ENCODE measurements around the gene CDKN3. TPM values are rescaled to one million over a fixed set of nuclear protein-coding genes. Genes with fewer than 3 reads are reported as not detected.
"Not testable (repeated sequence)": the region's sequence is repeated elsewhere in the genome, so short reads cannot be mapped to it uniquely, and the experiment has no call there.

CDKN3 gene
- total RNA-seq, 1 experiment from 2014 or later = 150 TPM

DNA sequence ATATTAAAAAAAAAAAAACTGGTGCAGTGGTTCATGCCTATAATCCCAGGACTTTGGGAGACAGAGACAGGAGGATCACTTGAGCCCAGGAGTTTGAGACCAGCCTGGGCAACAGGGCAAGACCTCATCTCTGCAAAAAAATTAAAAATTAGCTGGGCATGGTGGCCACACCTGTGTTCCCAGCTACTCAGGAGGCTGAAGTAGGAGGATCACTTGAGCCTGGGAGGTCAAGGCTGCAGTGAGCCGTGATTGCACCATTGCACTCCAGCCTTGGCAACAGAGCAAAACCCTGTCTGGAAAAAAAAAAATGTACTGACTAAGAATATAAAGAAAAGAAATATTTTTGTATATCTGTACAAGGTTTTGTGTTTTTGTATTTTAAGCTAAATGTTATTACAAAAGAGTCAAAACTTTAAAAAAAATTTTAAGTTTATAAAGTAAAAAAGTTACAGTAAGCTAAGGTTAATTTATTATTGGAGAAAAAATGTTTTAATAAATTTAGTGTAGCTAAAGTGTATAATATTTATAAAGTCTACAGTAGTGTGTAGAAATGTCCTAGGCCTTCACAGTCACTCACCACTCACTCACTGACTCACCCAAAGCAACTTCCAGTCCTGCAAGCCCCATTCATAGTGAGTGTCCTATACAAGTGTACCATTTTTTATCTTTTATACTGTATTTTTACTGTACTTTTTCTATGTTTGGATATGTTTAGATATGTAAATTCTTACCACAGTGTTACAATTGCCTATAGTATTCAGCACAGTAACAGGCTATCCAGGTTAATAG lies 60.2 kb downstream of the CDKN3 start:
- not testable (repeated sequence) for DNase-seq (ENCODE audit: low spot score)

DNA sequence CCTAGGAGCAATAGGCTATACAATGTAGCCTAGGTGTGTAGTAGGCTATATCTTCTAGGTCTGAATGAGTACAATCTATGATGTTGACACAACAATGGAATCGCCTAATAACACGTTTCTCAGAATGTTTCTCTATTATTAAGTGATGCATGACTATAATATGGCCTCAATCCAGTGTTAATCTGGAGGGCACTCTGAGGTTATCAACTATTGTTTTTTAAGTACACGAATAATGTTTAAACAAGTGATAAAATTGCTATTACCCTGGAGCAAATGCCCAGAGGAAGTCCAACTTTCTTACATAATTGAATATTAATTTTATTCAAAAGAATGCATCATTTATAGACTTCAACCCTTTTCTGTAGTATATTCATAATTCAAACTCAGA lies 60.8 kb downstream of the CDKN3 start:
- no peak for DNase-seq (ENCODE audit: low spot score)

DNA sequence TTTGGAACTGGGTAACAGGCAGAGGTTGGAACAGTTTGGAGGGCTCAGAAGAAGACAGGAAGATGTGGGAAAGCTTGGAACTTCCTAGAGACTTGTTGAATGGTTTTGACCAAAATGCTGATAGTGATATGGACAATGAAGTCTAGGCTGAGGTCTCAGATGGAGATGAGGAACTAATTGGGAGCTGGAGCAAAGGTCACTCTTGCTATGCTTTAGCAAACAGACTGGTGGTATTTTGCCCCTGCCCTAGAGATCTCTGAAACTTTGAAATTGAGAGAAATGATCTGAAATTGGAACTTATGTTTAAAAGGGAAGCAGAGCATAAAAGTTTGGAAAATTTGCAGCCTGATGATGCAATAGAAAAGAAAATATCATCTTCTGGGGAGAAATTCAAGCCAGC lies 61.7 kb downstream of the CDKN3 start:
- DNase-seq (ENCODE audit: low spot score) = not testable (repeated sequence)

DNA sequence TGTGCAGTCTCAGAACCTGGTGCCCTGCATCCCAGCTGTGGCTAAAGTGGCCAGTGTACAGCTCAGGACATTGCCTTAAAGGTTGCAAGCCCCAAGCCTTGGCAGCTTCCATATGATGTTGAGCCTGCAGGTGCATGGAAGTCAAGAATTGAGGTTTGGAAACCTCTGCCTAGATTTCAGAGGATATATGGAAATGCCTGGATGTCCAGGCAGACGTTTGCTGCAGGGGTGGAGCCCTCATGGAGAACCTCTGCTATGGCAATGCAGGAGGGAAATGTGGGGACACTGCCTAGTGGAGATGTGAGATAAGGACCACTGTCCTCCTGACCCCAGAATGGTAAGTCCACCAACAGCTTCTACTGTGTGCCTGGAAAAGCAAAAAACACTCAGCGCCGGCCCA lies 62.3 kb downstream of the CDKN3 start:
- DNase-seq (ENCODE audit: low spot score) = no peak

DNA sequence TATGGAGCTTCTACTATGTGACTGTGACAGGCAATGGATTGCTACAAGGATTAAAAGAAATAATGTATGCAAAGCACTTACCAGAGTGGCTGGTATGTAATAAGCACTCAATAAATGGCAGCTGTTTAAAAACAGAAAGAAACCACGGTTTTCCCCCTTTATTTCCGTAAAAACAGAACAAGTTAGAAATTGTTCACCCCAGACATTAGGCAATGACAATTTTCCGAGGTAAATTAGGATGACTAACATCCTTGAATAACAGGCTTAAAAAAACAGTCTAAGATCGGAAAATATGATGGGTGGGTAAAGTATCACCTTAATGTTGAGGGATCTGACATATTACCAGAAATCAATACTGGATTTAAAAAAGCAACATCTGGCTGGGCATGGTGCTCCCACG lies 65.2 kb downstream of the CDKN3 start:
- no peak for DNase-seq (ENCODE audit: low spot score)

DNA sequence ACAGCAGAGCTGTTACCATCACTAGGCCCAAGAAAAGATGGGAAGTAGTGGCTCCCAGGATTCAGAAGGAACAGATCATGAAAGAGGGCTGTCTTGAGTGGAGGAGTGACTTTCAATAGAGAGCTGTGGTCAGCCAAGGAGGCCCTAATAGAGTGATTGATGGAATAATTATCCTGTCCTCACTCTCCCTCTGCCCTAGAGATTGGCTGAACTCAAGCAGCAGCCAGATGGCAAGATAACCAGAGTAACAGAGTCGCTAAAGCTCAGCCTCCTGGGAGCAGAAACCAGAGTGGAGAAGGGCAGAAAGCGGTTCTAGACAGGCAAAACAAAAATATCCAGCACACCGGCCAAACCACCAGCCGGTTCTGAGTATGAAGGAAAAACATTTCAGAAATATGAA lies 68.8 kb downstream of the CDKN3 start:
- no peak for DNase-seq (ENCODE audit: low spot score)

DNA sequence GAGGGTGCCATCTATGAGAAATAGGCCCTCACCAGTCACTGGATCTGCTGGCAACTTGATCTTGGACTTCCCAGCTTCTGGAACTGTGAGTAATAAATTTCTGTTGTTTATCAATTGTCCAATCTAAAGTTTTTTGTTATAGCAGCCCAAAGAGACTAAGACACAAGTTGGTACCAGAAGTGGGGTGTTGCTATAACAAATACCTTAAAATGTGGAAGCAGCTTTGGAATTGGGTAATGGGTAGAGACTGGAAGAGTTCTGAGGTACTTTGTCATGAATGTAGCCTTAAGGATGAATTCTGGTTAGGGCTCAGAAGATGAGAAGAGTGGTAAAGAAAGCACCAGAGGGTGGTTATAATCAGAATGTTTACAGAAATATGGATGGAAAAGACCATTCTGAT lies 70.5 kb downstream of the CDKN3 start:
- no peak for DNase-seq (ENCODE audit: low spot score)

Other genes starting within 250 kb of the CDKN3 start
- 265 and 370 TPM in 2 replicates for gene CNIH1, start 44.4 kb downstream of the CDKN3 start, total RNA-seq (2014; rRNA removed; shearing (Covaris generic))
- 61.7 and 74.0 TPM in 2 replicates for gene GMFB, start 92.0 kb downstream of the CDKN3 start, total RNA-seq (2014; rRNA removed; shearing (Covaris generic))
- gene CGRRF1, start 112.9 kb downstream of the CDKN3 start, total RNA-seq (2014; rRNA removed; shearing (Covaris generic)) = 12.4 and 17.3 TPM in 2 replicates
- gene SAMD4A, start 170.1 kb downstream of the CDKN3 start, total RNA-seq (2014; rRNA removed; shearing (Covaris generic)) = 1.7 and 1.8 TPM in 2 replicates